Measurements from ENCODE around the gene DBX1. TPM values are rescaled to one million over a fixed set of nuclear protein-coding genes. Genes with fewer than 3 reads are reported as not detected.

DBX1 gene, protein sequence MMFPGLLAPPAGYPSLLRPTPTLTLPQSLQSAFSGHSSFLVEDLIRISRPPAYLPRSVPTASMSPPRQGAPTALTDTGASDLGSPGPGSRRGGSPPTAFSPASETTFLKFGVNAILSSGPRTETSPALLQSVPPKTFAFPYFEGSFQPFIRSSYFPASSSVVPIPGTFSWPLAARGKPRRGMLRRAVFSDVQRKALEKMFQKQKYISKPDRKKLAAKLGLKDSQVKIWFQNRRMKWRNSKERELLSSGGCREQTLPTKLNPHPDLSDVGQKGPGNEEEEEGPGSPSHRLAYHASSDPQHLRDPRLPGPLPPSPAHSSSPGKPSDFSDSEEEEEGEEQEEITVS
- total RNA-seq (ENCODE audit: low replicate concordance): not detected in 2 replicates

DNA sequence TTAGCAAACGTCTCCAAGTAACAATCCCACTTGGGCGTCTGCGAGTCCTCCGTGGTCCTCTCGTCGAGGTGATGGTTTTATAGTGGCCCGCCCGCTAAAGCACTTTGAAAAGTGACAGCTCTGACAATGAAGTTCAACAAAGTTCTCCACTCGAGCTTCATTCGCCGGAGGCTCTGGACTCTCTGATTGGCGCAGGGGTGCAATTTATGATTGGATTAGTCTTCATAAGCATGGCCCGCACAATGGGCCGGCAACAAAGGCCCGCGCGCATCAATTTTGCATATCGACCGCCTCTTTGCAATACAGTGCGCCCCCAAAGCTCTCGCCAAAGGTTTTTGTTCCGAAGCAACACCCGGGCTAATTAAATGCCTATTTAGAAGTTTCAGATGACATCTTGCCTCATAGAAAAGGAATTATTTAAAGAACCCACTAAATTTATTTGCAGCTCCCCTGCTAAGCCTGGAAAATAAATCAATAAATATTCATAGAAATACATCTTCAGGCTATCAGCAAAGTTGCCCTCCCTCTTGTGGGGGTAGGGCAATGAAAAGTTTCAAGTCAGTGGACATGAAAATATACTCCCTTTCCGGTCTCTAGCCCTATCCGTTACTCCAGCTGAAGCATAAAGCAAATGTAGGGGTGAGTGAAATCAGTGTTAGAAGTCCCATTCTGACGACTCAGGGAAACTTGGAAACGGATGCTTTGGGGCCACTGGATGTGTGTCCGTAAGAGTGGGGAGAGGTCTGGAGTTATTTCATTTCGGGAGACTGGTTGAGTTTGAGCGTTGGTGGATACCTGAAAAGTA, at the start of gene DBX1:
DBX1 (minus strand) TSS at position 51 of the 805 bp plus-strand sequence. CDS start 151 bp downstream, outside the sequence.

Other genes with a start within 250 kb of the DBX1 start
- gene HTATIP2, start 203.2 kb upstream of the DBX1 start, total RNA-seq (ENCODE audit: low replicate concordance): 33.3 and 35.6 TPM in 2 replicates
- 7.7 and 16.0 TPM in 2 replicates for gene PRMT3, start 227.2 kb upstream of the DBX1 start, total RNA-seq (ENCODE audit: low replicate concordance)